Body of pancreas (tissue), 4 donors: ENCODE measurements around the gene COL9A1. TPM values are rescaled to one million over a fixed set of nuclear protein-coding genes. Genes with fewer than 3 reads are reported as not detected.

Source experiments
- ATAC-seq: fragments of 150-250 bp; one replicate; pipeline ENCODE4 v1.9.1; 2016
- DNase-seq, 4 donors: peaks; one replicate each; pipeline ENCODE4 v3.0.0-alpha.2; 2019
- H3K27ac ChIP-seq, 4 donors: fragments of 200-600 bp; sonication (generic); 1 replicate in 3 of 4; 2 replicates in 1 of 4; pipeline versions ENCODE4 v1.5.1 to v1.6.1; 2016 to 2019; ENCODE audit warnings: mild to moderate bottlenecking in 1 of 4, mixed read lengths in 1 of 4, moderate library complexity in 1 of 4
- H3K27me3 ChIP-seq, 2 donors: fragments of 200-600 bp; sonication (generic); one replicate each; pipeline ENCODE4 v1.6.0; 2016; ENCODE audit warnings: mild to moderate bottlenecking in 1 of 2
- H3K36me3 ChIP-seq, 2 donors: fragments of 200-600 bp; sonication (generic); replicated peaks in 1 of 2; 2 replicates each; pipeline ENCODE4 v1.5.1; 2016; ENCODE audit warnings: low read depth in 2 of 2; ENCODE audit not compliant: insufficient read depth in 1 of 2
- H3K4me1 ChIP-seq: fragments of 200-600 bp; sonication (generic); one replicate; pipeline ENCODE4 v1.6.0; 2016
- H3K4me3 ChIP-seq, 2 donors: fragments of 200-600 bp; sonication (generic); 1 replicate in 1 of 2; 2 replicates in 1 of 2; pipeline ENCODE4 v1.5.1; 2016 to 2019
- H3K9me3 ChIP-seq, 3 donors: fragments of 200-600 bp; sonication (generic); 1 replicate in 2 of 3; 2 replicates in 1 of 3; pipeline ENCODE4 v1.5.1; 2016
- POLR2A ChIP-seq, 3 donors: fragments of 450-650 bp; IDR thresholded peaks; one replicate each; pipeline ENCODE4 v1.6.1; 2016; ENCODE audit warnings: antibody characterized with exemption in 3 of 3, mild to moderate bottlenecking in 2 of 3
- WGBS, 2 donors: methylation state at CpG; one replicate each; pipeline ENCODE4 v1.1.5; 2017; 5-methylcytosine and 5-hydroxymethylcytosine counted together
- intact Hi-C: fragments of 100-400 bp; cut with DNase I; formaldehyde crosslinking; loops from one replicate; pipeline ENCODE4 v1.15.1; 2023
- total RNA-seq, 2 donors: library from RNA; depleted of rRNA; stranded (reverse); fragments of >200 nt; gene quantifications; one replicate each; pipeline ENCODE4 v1.1.0, GENCODE V29; 2016
- TF ChIP-seq, protein P1 (sequence below), 7 experiments: fragments of 450-650 bp in 4 of 7; fragments of 200-600 bp in 3 of 7; sonication (generic) in 3 of 7; IDR thresholded peaks; one replicate each; pipeline ENCODE4 v1.5.1; 2016 to 2019; ENCODE audit warnings: antibody characterized with exemption in 7 of 7

COL9A1 gene
- total RNA-seq, 2 donors from 2014 or later, result 0.26 TPM; not detected in 1

DNA sequence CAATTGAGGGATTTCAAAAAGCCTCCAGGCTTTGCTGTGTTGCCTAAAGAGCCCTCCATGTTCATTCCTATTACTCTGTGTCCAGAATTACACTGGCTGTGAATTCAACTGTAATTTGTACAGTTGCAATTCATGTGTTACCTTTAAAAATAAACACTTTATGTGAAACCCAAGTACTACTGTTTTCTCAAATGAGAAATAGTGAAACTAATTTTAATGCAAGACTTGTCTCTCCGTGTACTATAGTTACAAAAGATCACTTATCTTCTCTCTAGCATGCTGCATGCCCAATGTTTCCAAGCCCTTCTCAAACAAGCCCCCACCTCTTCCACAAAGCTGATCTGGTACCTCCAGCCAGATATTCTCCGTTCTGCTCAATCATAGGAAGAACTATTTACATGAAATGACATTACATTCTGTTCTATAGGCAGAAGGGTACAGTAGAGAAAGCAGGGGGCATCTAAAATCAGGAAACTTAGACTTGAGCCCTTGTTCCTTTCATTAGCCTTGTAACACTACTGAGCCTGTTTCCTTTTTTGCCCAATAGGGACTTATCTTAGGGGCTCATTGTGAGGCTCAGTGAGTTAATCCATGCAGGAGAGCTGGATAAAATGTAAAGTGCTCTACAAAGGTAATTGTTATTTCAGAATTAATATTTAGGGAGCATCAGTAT, 12.3 kb upstream of the COL9A1 start:
- TF ChIP-seq, protein P1, sequence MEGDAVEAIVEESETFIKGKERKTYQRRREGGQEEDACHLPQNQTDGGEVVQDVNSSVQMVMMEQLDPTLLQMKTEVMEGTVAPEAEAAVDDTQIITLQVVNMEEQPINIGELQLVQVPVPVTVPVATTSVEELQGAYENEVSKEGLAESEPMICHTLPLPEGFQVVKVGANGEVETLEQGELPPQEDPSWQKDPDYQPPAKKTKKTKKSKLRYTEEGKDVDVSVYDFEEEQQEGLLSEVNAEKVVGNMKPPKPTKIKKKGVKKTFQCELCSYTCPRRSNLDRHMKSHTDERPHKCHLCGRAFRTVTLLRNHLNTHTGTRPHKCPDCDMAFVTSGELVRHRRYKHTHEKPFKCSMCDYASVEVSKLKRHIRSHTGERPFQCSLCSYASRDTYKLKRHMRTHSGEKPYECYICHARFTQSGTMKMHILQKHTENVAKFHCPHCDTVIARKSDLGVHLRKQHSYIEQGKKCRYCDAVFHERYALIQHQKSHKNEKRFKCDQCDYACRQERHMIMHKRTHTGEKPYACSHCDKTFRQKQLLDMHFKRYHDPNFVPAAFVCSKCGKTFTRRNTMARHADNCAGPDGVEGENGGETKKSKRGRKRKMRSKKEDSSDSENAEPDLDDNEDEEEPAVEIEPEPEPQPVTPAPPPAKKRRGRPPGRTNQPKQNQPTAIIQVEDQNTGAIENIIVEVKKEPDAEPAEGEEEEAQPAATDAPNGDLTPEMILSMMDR (IDR thresholded peaks at IDR 0.05), result no peak
- TF ChIP-seq POLR2A (IDR thresholded peaks at IDR 0.05), result no peak
- ATAC-seq (no peak), DNase-seq (no peak)
- intact Hi-C loops, result loop anchor here (10.0 kb wide), 2 partner anchors 50 to 570 kb away; no protein-coding TSS in a partner anchor
- Histone ChIP-seq H3K27me3 (no peaks in the 10 kb centered on the region), H3K27ac (no peak overlapping the region), H3K36me3 (no peaks in the 10 kb centered on the region), H3K9me3 (no peaks in the 10 kb centered on the region), H3K4me1 (no peaks in the 10 kb centered on the region), H3K4me3 (no peak overlapping the region)
- WGBS, 2 donors, result 32 to 35% methylated on average over 2 of the region's 2 CpGs

DNA sequence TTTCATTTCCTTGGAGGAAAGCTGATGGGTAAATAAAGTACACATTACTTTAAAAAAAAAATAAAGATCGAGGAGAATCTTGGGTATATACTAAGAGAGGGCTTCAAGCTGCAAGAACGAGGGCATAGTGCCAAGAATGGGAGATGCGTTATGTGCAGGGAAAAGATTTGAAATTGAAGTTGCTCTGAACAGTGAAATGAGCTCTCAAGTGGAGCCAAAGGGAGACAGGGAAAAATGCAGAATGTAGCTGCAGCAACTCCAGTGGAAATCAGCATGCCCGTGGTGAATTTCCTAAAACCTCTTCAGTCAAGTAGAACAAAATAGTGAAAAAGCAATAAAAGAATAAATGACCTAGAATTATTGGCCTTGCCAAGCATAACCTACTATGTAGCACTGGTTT, 11.4 kb upstream of the COL9A1 start:
- Histone ChIP-seq H3K9me3 (no peaks in the 10 kb centered on the region), H3K4me1 (no peaks in the 10 kb centered on the region), H3K4me3 (no peak overlapping the region), H3K27ac (no peak overlapping the region), H3K27me3 (no peaks in the 10 kb centered on the region), H3K36me3 (no peaks in the 10 kb centered on the region)
- DNase-seq, result no peak
- no peak for ATAC-seq
- TF ChIP-seq POLR2A (IDR thresholded peaks at IDR 0.05), result no peak
- TF ChIP-seq, protein P1 (IDR thresholded peaks at IDR 0.05), result no peak
- 34 to 37% methylated on average over 4 of the region's 4 CpGs for WGBS, 2 donors
- intact Hi-C loops, result loop anchor here (10.0 kb wide), 2 partner anchors 51 to 571 kb away; no protein-coding TSS in a partner anchor

DNA sequence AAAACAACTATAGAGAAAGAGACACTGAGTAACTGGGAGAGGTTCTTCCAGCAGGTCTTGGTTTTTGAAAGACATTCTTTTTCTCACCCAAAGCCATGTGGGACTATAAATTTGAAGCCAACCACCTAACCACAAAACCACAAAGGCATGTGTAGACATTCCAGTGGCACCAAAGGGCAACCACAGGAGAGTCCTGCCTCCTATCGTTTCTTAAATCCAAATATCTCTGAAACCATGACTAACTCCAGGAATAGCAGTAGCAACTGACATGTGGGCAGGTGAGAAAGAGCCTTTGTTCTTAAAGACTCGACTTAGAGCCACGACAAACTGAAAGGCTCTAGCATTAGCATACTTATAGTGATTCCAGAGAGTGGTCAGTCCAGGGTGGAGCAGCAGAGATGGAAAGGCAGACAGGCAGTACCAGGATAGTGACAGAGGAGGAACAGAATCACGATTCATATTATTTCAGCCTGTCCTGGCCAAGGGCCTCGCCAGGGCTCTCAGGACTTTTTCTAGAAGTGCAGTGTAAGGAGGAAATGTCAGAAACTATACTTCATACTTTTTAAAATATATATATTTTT, 9.4 kb upstream of the COL9A1 start:
- no peaks in the 10 kb centered on the region for H3K27me3 ChIP-seq
- H3K4me3 ChIP-seq, result no peak overlapping the region
- TF ChIP-seq, protein P1 (IDR thresholded peaks at IDR 0.05), result no peak
- WGBS, 2 donors, result 42 to 43% methylated on average over 5 of the region's 5 CpGs
- no peak for DNase-seq
- ATAC-seq, result no peak
- H3K9me3 ChIP-seq, result no peaks in the 10 kb centered on the region
- H3K36me3 ChIP-seq, result no peaks in the 10 kb centered on the region
- intact Hi-C loops, result loop anchor here (10.0 kb wide), 2 partner anchors 53 to 573 kb away; no protein-coding TSS in a partner anchor
- no peak overlapping the region for H3K27ac ChIP-seq
- H3K4me1 ChIP-seq, result no peaks in the 10 kb centered on the region

DNA sequence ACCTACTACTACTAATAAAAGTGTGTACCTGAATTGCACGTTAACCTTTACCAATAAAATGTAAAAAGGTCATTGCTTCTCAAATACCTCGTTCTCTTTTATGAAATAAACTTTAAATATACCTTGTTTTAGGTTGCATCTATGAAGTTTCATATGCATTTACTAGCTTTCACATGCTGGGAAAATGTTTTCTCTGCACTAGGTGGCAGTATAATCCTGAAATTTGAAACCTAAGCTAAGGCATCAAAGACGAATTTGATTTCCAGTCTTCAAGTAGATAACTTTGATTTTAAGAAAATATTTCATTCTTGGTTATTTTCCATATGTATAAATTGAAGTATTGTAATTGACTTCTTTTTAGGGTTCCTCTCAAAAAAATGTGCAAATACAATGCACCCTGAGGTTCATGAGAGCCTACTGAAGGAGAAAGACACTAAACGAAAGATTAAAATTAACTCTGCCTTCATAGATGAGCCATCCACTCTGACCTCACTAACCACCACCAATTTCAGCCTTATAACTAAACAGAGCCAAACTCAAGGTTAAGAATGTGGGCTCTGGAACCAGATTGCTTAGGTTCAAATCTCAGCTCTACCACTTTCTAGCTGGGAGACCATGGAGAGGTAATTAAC, 7.3 kb upstream of the COL9A1 start:
- TF ChIP-seq, protein P1 (IDR thresholded peaks at IDR 0.05), result peak; percentile 22 to 77 (median 63)
- TF ChIP-seq POLR2A (IDR thresholded peaks at IDR 0.05), result no peak
- ATAC-seq (no peak), DNase-seq (peak in 1 of 4 donors; percentile 27)
- H3K27ac ChIP-seq, result no peak overlapping the region
- no peaks in the 10 kb centered on the region for H3K4me1 ChIP-seq
- no peaks in the 10 kb centered on the region for H3K36me3 ChIP-seq
- H3K9me3 ChIP-seq, result no peaks in the 10 kb centered on the region
- no peaks in the 10 kb centered on the region for H3K27me3 ChIP-seq
- intact Hi-C loops, result loop anchor here (10.0 kb wide), 2 partner anchors 55 to 575 kb away; no protein-coding TSS in a partner anchor
- WGBS, 2 donors, result 17% methylated on average over 4 of the region's 4 CpGs
- no peak overlapping the region for H3K4me3 ChIP-seq
